Prostate gland (tissue), 2 donors: ENCODE data around the gene RAB20.

Experiments
- CTCF ChIP-seq, 4 experiments: fragments of 200-600 bp in 2 of 4; fragments of 450-650 bp in 2 of 4; sonication (generic) in 2 of 4; IDR thresholded peaks; 1 replicate in 3 of 4; 2 replicates in 1 of 4; pipeline ENCODE4 v1.5.1; 2016 to 2019; ENCODE audit warnings: antibody characterized with exemption in 4 of 4, mild to moderate bottlenecking in 2 of 4, moderate library complexity in 2 of 4
- POLR2A ChIP-seq: fragments of 450-650 bp; IDR thresholded peaks from one replicate; pipeline ENCODE4 v1.6.1; 2016; ENCODE audit warnings: antibody characterized with exemption, mild to moderate bottlenecking
- POLR2AphosphoS5 ChIP-seq: sonication (generic); formaldehyde crosslinking; IDR thresholded peaks from one replicate; pipeline ENCODE4 v1.6.1; 2017; ENCODE audit warnings: antibody characterized with exemption

- TF ChIP-seq CTCF (IDR thresholded peaks at IDR 0.05) = no peak
- TF ChIP-seq POLR2A = no peak
- no peak for TF ChIP-seq POLR2AphosphoS5
These were observed 5.3 kb downstream of the RAB20 start for GRCh38 chr13:110556224-110556606.
